NOMO-1 treated with DMSO at 0.1 percent for 48 hours (cell line): ENCODE results near the gene WNK2.
"Not testable (repeated sequence)": the region's sequence is repeated elsewhere in the genome, so short reads cannot be mapped to it uniquely, and the experiment has no call there.

Experiments
- DNase-seq: peaks from one replicate; lab custom pipeline; 2025; ENCODE audit not compliant: unreplicated experiment; lab: John Stamatoyannopoulos, UW

The WNK2 gene

GRCh38 chr9:93357649-93358048 is 173.7 kb downstream of the WNK2 start:
- peak; percentile 76 for DNase-seq

GRCh38 chr9:93359907-93360306 is 176.0 kb downstream of the WNK2 start:
- DNase-seq = not testable (repeated sequence)

GRCh38 chr9:93361995-93362394 is 178.1 kb downstream of the WNK2 start:
- no peak for DNase-seq

- no peak for DNase-seq
Observed at GRCh38 chr9:93364734-93365426, 180.9 kb downstream of the WNK2 start.

- peak; percentile 34 for DNase-seq
Observed at GRCh38 chr9:93365427-93366118, 181.6 kb downstream of the WNK2 start.

GRCh38 chr9:93366119-93366447 is 182.1 kb downstream of the WNK2 start:
- DNase-seq = no peak

GRCh38 chr9:93366486-93366885 is 182.5 kb downstream of the WNK2 start:
- DNase-seq = not testable (repeated sequence)

- DNase-seq = no peak
Observed at GRCh38 chr9:93368437-93368836, 184.5 kb downstream of the WNK2 start.

GRCh38 chr9:93369686-93370085 is 185.7 kb downstream of the WNK2 start:
- DNase-seq = peak; percentile 17
